ENCODE results near the gene TGIF2. TPM values are rescaled to one million over a fixed set of nuclear protein-coding genes. Genes with fewer than 3 reads are reported as not detected.

The TGIF2 gene
- total and polyA plus RNA-seq, 2 donors (not counting 3 experiments of a cell fraction or from before 2014, with no cell fraction given), result 18.9 to 21.0 TPM

- TF ChIP-seq EZH2 (IDR thresholded peaks at IDR 0.05; ENCODE audit: borderline replicate concordance, low read depth, low read length, severe bottlenecking) (no peak), JUN (IDR thresholded peaks at IDR 0.05; ENCODE audit: borderline replicate concordance, insufficient read depth, insufficient read length, low read depth) (no peak), POLR2AphosphoS5 (IDR thresholded peaks at IDR 0.05; ENCODE audit: insufficient read depth, low read depth, low read length) (no peak), GATA2 (IDR thresholded peaks at IDR 0.05; ENCODE audit: insufficient read depth, insufficient read length, low read depth, low read length) (no peak)
- FAIRE-seq (no peak), DNase-seq (ENCODE audit: low read depth, low spot score) (no peak)
- H2AFZ ChIP-seq (ENCODE audit: low read depth, low read length), result no peak overlapping the region
- peaks cover 0 to 5% of the 10 kb centered on the region in 2 experiments for H3K36me3 ChIP-seq (ENCODE audit: control insufficient read depth in 2 of 2, extremely low read depth in 1 of 2, insufficient read depth in 2 of 2, low read length in 2 of 2)
- H3K9me3 ChIP-seq (replicated peaks; ENCODE audit: control insufficient read depth, insufficient read depth, low read length), result no peaks in the 10 kb centered on the region
- no peaks in the 10 kb centered on the region for H3K27me3 ChIP-seq (ENCODE audit: control insufficient read depth in 2 of 2, insufficient read depth in 2 of 2, low read length in 2 of 2)
- intact Hi-C loops (cut with micrococcal nuclease), result no loop called here
- no TSS peak for BruUV-seq (replicated peaks)
- no peaks in the 10 kb centered on the region for H4K20me1 ChIP-seq (replicated peaks; ENCODE audit: control insufficient read depth, extremely low read depth, insufficient read depth, low read length)
- no peak overlapping the region for H3K9ac ChIP-seq (replicated peaks; ENCODE audit: extremely low read depth, insufficient read depth, low read length)
- no peak overlapping the region for H3K4me3 ChIP-seq (replicated peaks in 1 of 3; ENCODE audit: insufficient read depth in 1 of 3, low read depth in 1 of 3, low read length in 3 of 3)
- dilution Hi-C loops (cut with MboI; ENCODE audit: extremely low pct_ligation_motif_present, low sequenced_read_pairs), result no loop called here
- no peaks in the 10 kb centered on the region for H3K9me1 ChIP-seq (replicated peaks; ENCODE audit: control insufficient read depth, extremely low read depth, insufficient read depth, low read length)
- no peaks in the 10 kb centered on the region for H3K4me1 ChIP-seq (ENCODE audit: control insufficient read depth, extremely low read depth, insufficient read depth, low read length)
- ChIA-PET CTCF (interaction anchor here (1.0 kb wide), 1 partner anchor 21 kb away, joined by 3 read pairs; no protein-coding TSS in a partner anchor), POLR2A (no interaction called here)
- no peak overlapping the region for H3K4me2 ChIP-seq (ENCODE audit: insufficient read depth, low read length)
- H3K27ac ChIP-seq (ENCODE audit: insufficient read depth, low read depth, low read length), result no peak overlapping the region
- H3K79me2 ChIP-seq (ENCODE audit: control insufficient read depth, insufficient read depth, low read length), result no peaks in the 10 kb centered on the region
Observed at GRCh38 chr20:36549628-36549941, 23.8 kb upstream of the TGIF2 start.

GRCh38 chr20:36549942-36550789 lies 23.2 kb upstream of the TGIF2 start:
- Histone ChIP-seq H3K9ac (replicated peaks; ENCODE audit: extremely low read depth, insufficient read depth, low read length) (no peak overlapping the region), H3K4me1 (ENCODE audit: control insufficient read depth, extremely low read depth, insufficient read depth, low read length) (no peaks in the 10 kb centered on the region), H3K36me3 (ENCODE audit: control insufficient read depth in 2 of 2, extremely low read depth in 1 of 2, insufficient read depth in 2 of 2, low read length in 2 of 2) (peaks cover 0 to 5% of the 10 kb centered on the region in 2 experiments), H3K4me2 (ENCODE audit: insufficient read depth, low read length) (no peak overlapping the region), H3K27ac (ENCODE audit: insufficient read depth, low read depth, low read length) (no peak overlapping the region), H4K20me1 (replicated peaks; ENCODE audit: control insufficient read depth, extremely low read depth, insufficient read depth, low read length) (no peaks in the 10 kb centered on the region), H3K9me1 (replicated peaks; ENCODE audit: control insufficient read depth, extremely low read depth, insufficient read depth, low read length) (no peaks in the 10 kb centered on the region), H3K27me3 (ENCODE audit: control insufficient read depth in 2 of 2, insufficient read depth in 2 of 2, low read length in 2 of 2) (no peaks in the 10 kb centered on the region), H3K79me2 (ENCODE audit: control insufficient read depth, insufficient read depth, low read length) (no peaks in the 10 kb centered on the region), H3K4me3 (replicated peaks in 1 of 3; ENCODE audit: insufficient read depth in 1 of 3, low read depth in 1 of 3, low read length in 3 of 3) (no peak overlapping the region), H2AFZ (ENCODE audit: low read depth, low read length) (no peak overlapping the region), H3K9me3 (replicated peaks; ENCODE audit: control insufficient read depth, insufficient read depth, low read length) (no peaks in the 10 kb centered on the region)
- intact Hi-C loops (cut with micrococcal nuclease), result loop anchor here (10.0 kb wide), 1 partner anchor 315 kb away; a partner anchor contains a TSS
- POLR2A ChIA-PET, result no interaction called here
- TF ChIP-seq POLR2AphosphoS5 (IDR thresholded peaks at IDR 0.05; ENCODE audit: insufficient read depth, low read depth, low read length) (peak; percentile 27), MAX (IDR thresholded peaks at IDR 0.05; ENCODE audit: insufficient read depth, insufficient read length) (no peak)
- BruUV-seq (replicated peaks), result no TSS peak
- no peak for DNase-seq (ENCODE audit: low read depth, low spot score)
- CTCF ChIA-PET, result interaction anchor here (1.0 kb wide), 2 partner anchors 21 to 55 kb away, joined by 3 to 5 read pairs; partner anchors contain the start of gene RAB5IF
- dilution Hi-C loops (cut with MboI; ENCODE audit: extremely low pct_ligation_motif_present, low sequenced_read_pairs), result no loop called here
- no peak for FAIRE-seq
